HG02623 (cell line): ENCODE data around the gene RRN3.
"Not testable (repeated sequence)": the region's sequence is repeated elsewhere in the genome, so short reads cannot be mapped to it uniquely, and the experiment has no call there.

Experiments
- ATAC-seq: cut with Tn5 transposase; IDR thresholded peaks from one replicate; pipeline ENCODE4 v1.9.1; 2021; ENCODE audit warnings: moderate library complexity; ENCODE audit not compliant: unreplicated experiment

The RRN3 gene

GRCh38 chr16:15028801-15029698 is 65.0 kb downstream of the RRN3 start:
- not testable (repeated sequence) for ATAC-seq

- ATAC-seq: not testable (repeated sequence)
These were observed 65.7 kb downstream of the RRN3 start for GRCh38 chr16:15028345-15028715.

- ATAC-seq: not testable (repeated sequence)
These were observed 66.3 kb downstream of the RRN3 start for GRCh38 chr16:15027503-15028344.

- not testable (repeated sequence) for ATAC-seq
These were observed 67.0 kb downstream of the RRN3 start for GRCh38 chr16:15027051-15027450.

GRCh38 chr16:15025234-15025951 is 68.7 kb downstream of the RRN3 start:
- not testable (repeated sequence) for ATAC-seq

- ATAC-seq: not testable (repeated sequence)
These were observed 69.2 kb downstream of the RRN3 start for GRCh38 chr16:15024858-15025199.

DNA sequence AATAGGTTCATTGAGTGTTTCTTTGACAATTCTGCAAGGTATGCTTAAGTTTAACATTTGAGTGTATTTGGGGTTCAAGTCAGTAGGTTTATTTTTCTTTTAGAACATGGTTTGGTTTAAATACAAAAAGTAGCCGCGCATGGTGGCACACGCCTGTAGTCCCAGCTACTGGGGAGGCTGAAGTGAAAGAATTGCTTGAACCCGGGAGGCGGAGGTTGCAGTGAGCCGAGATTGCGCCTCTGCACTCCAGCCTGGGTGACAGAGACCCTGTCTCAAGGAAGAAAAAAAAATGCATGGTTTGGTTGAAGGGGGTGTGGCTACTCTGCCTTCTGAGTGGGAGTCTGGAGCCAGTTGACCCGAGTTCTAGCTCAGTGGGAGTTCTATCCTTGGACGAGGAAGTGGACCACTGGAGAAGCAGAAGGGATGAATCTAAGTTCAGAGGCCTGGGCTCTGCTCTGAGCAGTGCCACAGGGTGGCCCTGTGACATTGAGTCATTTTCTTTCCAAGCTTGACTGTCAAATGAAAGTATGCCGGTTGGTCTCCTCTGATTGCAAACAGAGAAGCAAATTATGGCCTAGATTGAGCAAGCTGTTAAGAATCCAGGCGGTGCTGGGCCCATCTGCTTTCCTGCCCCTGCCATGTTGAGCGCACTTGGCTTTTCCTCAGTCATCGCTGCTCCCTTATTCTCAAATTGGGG is 70.5 kb downstream of the RRN3 start:
- not testable (repeated sequence) for ATAC-seq

DNA sequence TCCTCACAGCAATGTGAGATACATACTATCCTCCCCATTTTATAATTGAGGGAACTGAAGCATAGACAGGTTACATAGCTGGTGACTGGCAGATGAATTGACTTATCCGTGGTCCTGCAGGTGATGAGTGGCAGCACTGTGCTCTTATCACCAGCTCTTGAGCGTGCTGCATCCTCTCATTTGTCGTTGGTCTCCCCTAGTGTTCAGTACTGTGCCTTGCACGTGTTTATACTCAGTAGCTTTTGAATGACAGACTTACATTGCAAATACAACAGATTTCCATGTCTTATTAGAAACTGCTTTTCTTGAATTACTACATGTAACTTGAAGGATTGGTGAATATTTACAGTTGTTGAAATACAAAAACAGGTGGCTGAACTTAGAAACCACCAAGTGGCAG is 71.9 kb downstream of the RRN3 start:
- ATAC-seq: peak; percentile 65

- ATAC-seq: not testable (repeated sequence)
These were observed 72.6 kb downstream of the RRN3 start for GRCh38 chr16:15021429-15021828.

- not testable (repeated sequence) for ATAC-seq
These were observed 77.0 kb downstream of the RRN3 start for GRCh38 chr16:15016951-15017580.

DNA sequence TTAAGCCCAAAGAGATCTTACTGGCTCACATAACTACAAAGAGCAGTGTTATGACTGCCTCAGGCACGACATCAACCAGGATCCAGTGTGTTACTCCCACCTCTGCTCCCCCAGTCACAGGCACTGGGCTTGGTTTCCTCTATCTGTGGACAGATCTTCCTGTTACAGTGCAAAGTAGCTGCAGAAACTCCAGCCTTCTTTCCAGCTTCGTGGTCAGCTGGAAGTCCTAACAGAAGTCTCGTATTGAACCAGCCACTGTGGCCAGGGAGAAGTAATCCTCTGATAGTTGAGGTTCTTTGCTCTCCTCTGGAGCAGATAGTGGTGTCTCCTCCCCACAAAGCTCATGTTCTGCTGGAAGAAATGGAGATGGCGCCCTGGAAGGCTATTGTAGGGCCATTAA is 77.7 kb downstream of the RRN3 start:
- not testable (repeated sequence) for ATAC-seq

- not testable (repeated sequence) for ATAC-seq
These were observed 78.4 kb downstream of the RRN3 start for GRCh38 chr16:15015671-15016070.

- not testable (repeated sequence) for ATAC-seq
These were observed 81.1 kb downstream of the RRN3 start for GRCh38 chr16:15012941-15013340.
